ENCODE results near the gene IGFBP3.

IGFBP3 gene

DNA sequence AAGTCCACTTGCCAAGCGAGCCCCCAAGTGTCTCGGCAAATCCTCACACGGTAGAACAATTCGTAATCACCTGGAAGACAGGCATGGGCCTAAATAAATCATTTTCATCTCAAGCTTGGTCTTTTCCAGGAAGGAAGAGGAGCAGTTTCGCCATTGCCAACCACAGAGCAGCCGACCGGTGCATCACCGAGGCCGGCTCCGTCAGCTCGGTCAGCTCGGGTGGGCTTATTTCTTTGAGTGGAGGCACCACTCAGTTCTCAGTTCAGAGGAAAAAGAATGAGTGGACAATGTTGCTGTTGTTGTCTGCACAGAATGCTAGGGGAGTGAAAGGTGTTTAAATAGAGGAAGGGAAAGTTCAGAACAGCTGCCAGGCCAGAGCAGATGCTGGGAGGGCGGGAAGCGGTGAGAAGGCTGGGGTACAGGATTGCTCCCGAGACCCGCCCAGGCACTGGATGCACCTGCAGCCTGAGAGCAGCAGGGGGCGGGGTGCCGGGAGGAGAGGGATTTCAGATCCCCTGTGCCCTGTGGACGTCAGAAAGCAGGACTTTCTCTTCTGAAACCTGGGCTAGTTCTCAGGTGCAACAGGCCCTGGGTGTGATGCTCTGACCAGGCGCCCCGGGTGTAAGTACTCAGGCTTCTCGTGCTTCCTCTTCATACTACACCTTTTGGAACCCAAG is 17.7 kb upstream of the IGFBP3 start:
- H3K9ac ChIP-seq (ENCODE audit: low read length): no peak overlapping the region
- H3K36me3 ChIP-seq (replicated peaks; ENCODE audit: insufficient read depth, low read length): no peaks in the 10 kb centered on the region
- H3K9me2 ChIP-seq (replicated peaks; ENCODE audit: insufficient read depth, low read length): no peaks in the 10 kb centered on the region
- no peaks in the 10 kb centered on the region for H3K27me3 ChIP-seq (replicated peaks; ENCODE audit: insufficient read depth, low read length)
- no peak for TF ChIP-seq EZH2 (optimal IDR thresholded peaks at IDR 0.05; ENCODE audit: low read depth, low read length)
- TF ChIP-seq, protein P1, sequence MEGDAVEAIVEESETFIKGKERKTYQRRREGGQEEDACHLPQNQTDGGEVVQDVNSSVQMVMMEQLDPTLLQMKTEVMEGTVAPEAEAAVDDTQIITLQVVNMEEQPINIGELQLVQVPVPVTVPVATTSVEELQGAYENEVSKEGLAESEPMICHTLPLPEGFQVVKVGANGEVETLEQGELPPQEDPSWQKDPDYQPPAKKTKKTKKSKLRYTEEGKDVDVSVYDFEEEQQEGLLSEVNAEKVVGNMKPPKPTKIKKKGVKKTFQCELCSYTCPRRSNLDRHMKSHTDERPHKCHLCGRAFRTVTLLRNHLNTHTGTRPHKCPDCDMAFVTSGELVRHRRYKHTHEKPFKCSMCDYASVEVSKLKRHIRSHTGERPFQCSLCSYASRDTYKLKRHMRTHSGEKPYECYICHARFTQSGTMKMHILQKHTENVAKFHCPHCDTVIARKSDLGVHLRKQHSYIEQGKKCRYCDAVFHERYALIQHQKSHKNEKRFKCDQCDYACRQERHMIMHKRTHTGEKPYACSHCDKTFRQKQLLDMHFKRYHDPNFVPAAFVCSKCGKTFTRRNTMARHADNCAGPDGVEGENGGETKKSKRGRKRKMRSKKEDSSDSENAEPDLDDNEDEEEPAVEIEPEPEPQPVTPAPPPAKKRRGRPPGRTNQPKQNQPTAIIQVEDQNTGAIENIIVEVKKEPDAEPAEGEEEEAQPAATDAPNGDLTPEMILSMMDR (IDR thresholded peaks at IDR 0.05; ENCODE audit: low read length): peak; percentile 73
- TF ChIP-seq EZH2phosphoT487 (IDR thresholded peaks at IDR 0.05; ENCODE audit: low read length): no peak
- no peaks in the 10 kb centered on the region for H4K20me1 ChIP-seq (ENCODE audit: insufficient read depth, low read length)
- H3F3A ChIP-seq (ENCODE audit: insufficient read depth, low read length): no peaks in the 10 kb centered on the region
- H3K9me3 ChIP-seq (replicated peaks; ENCODE audit: insufficient read depth, low read length): no peaks in the 10 kb centered on the region
- H2AFZ ChIP-seq (ENCODE audit: low read length): no peak overlapping the region
- DNase-seq: peak; percentile 75
- H3K4me2 ChIP-seq (ENCODE audit: low read depth, low read length): peak overlapping the region; percentile 24; the same call in 1 of the 2 replicates
- H3K27ac ChIP-seq (ENCODE audit: low read length): no peak overlapping the region
- H3K4me1 ChIP-seq (ENCODE audit: low read length): peaks cover 8% of the 10 kb centered on the region; the same call in 1 of the 2 replicates
- no peak overlapping the region for H3K4me3 ChIP-seq (ENCODE audit: low read length)
- H3K79me2 ChIP-seq (ENCODE audit: low read length): no peaks in the 10 kb centered on the region

- no peak overlapping the region for H3K4me3 ChIP-seq (ENCODE audit: low read length)
- H3K9me2 ChIP-seq (replicated peaks; ENCODE audit: insufficient read depth, low read length): no peaks in the 10 kb centered on the region
- H3K36me3 ChIP-seq (replicated peaks; ENCODE audit: insufficient read depth, low read length): no peaks in the 10 kb centered on the region
- no peak overlapping the region for H3K9ac ChIP-seq (ENCODE audit: low read length)
- no peaks in the 10 kb centered on the region for H4K20me1 ChIP-seq (ENCODE audit: insufficient read depth, low read length)
- no peaks in the 10 kb centered on the region for H3K79me2 ChIP-seq (ENCODE audit: low read length)
- H3K4me2 ChIP-seq (ENCODE audit: low read depth, low read length): no peak overlapping the region
- no peak for DNase-seq
- no peak overlapping the region for H3K27ac ChIP-seq (ENCODE audit: low read length)
- H3K9me3 ChIP-seq (replicated peaks; ENCODE audit: insufficient read depth, low read length): no peaks in the 10 kb centered on the region
- TF ChIP-seq EZH2 (optimal IDR thresholded peaks at IDR 0.05; ENCODE audit: low read depth, low read length): no peak
- TF ChIP-seq, protein P1 (IDR thresholded peaks at IDR 0.05; ENCODE audit: low read length): no peak
- TF ChIP-seq EZH2phosphoT487 (IDR thresholded peaks at IDR 0.05; ENCODE audit: low read length): no peak
- peaks cover 8% of the 10 kb centered on the region; the same call in 1 of the 2 replicates for H3K4me1 ChIP-seq (ENCODE audit: low read length)
- H2AFZ ChIP-seq (ENCODE audit: low read length): no peak overlapping the region
- H3K27me3 ChIP-seq (replicated peaks; ENCODE audit: insufficient read depth, low read length): no peaks in the 10 kb centered on the region
- no peaks in the 10 kb centered on the region for H3F3A ChIP-seq (ENCODE audit: insufficient read depth, low read length)
Observed at GRCh38 chr7:45937862-45938261, 16.8 kb upstream of the IGFBP3 start.

- H2AFZ ChIP-seq (ENCODE audit: low read length): no peak overlapping the region
- no peaks in the 10 kb centered on the region for H3K79me2 ChIP-seq (ENCODE audit: low read length)
- H3K9me2 ChIP-seq (replicated peaks; ENCODE audit: insufficient read depth, low read length): no peaks in the 10 kb centered on the region
- H3K36me3 ChIP-seq (replicated peaks; ENCODE audit: insufficient read depth, low read length): no peaks in the 10 kb centered on the region
- no peak for TF ChIP-seq EZH2 (optimal IDR thresholded peaks at IDR 0.05; ENCODE audit: low read depth, low read length)
- TF ChIP-seq, protein P1 (IDR thresholded peaks at IDR 0.05; ENCODE audit: low read length): no peak
- TF ChIP-seq EZH2phosphoT487 (IDR thresholded peaks at IDR 0.05; ENCODE audit: low read length): no peak
- no peaks in the 10 kb centered on the region for H4K20me1 ChIP-seq (ENCODE audit: insufficient read depth, low read length)
- H3K4me1 ChIP-seq (ENCODE audit: low read length): peaks cover 8% of the 10 kb centered on the region; the same call in 1 of the 2 replicates
- H3K9me3 ChIP-seq (replicated peaks; ENCODE audit: insufficient read depth, low read length): no peaks in the 10 kb centered on the region
- no peak for DNase-seq
- no peak overlapping the region for H3K4me3 ChIP-seq (ENCODE audit: low read length)
- no peaks in the 10 kb centered on the region for H3K27me3 ChIP-seq (replicated peaks; ENCODE audit: insufficient read depth, low read length)
- H3K27ac ChIP-seq (ENCODE audit: low read length): no peak overlapping the region
- H3K4me2 ChIP-seq (ENCODE audit: low read depth, low read length): no peak overlapping the region
- H3K9ac ChIP-seq (ENCODE audit: low read length): no peak overlapping the region
- no peaks in the 10 kb centered on the region for H3F3A ChIP-seq (ENCODE audit: insufficient read depth, low read length)
Observed at GRCh38 chr7:45937301-45937700, 16.2 kb upstream of the IGFBP3 start.

All from MM.1S (cell line).